OCI-LY1 (cell line): Measurements from ENCODE around the gene BANF2.

Source experiments
- H2AFZ ChIP-seq: fragments of 200-600 bp; sonication (generic), shearing (Covaris generic); 2 replicates; pipeline ENCODE4 v1.6.0; 2014; ENCODE audit warnings: antibody characterized with exemption, mild to moderate bottlenecking, low read length
- H3F3A ChIP-seq: fragments of 200-600 bp; sonication (generic), shearing (Covaris generic); 2 replicates; pipeline ENCODE4 v1.6.0; 2014; ENCODE audit warnings: mild to moderate bottlenecking, antibody characterized with exemption, low read length, moderate library complexity; ENCODE audit not compliant: insufficient read depth
- H3K27ac ChIP-seq: fragments of 200-600 bp; sonication (generic); 2 replicates; pipeline ENCODE4 v1.5.1; 2014; ENCODE audit warnings: low read length, mixed run types, mild to moderate bottlenecking, low read depth; ENCODE audit not compliant: poor library complexity, severe bottlenecking
- H3K27me3 ChIP-seq: fragments of 200-600 bp; sonication (generic); 2 replicates; pipeline ENCODE4 v1.6.0; 2014; ENCODE audit warnings: antibody characterized with exemption, mild to moderate bottlenecking, low read length, moderate library complexity; ENCODE audit not compliant: insufficient read depth
- H3K36me3 ChIP-seq: fragments of 200-600 bp; sonication (generic); 2 replicates; pipeline ENCODE4 v1.6.1; 2014; ENCODE audit warnings: mild to moderate bottlenecking, antibody characterized with exemption, low read length, moderate library complexity, mixed read lengths; ENCODE audit not compliant: insufficient read depth
- H3K4me1 ChIP-seq: fragments of 200-600 bp; sonication (generic); 2 replicates; pipeline ENCODE4 v1.5.1; 2014; ENCODE audit warnings: mild to moderate bottlenecking, low read length, moderate library complexity; ENCODE audit not compliant: insufficient read depth, severe bottlenecking
- H3K4me2 ChIP-seq: fragments of 200-600 bp; sonication (generic), shearing (Covaris generic); 2 replicates; pipeline ENCODE4 v1.6.1; 2014; ENCODE audit warnings: low read length
- H3K4me3 ChIP-seq: fragments of 200-600 bp; sonication (generic); 2 replicates; pipeline ENCODE4 v1.5.1; 2014; ENCODE audit warnings: low read length, low read depth, mild to moderate bottlenecking, mixed read lengths; ENCODE audit not compliant: poor library complexity, severe bottlenecking
- H3K79me2 ChIP-seq: fragments of 200-600 bp; shearing (Covaris generic); 2 replicates; pipeline ENCODE4 v1.6.1; 2016; ENCODE audit warnings: mixed run types, low read length, mixed read lengths; ENCODE audit not compliant: insufficient read depth
- H3K9ac ChIP-seq: fragments of 200-600 bp; sonication (generic), shearing (Covaris generic); 2 replicates; pipeline ENCODE4 v1.6.1; 2014; ENCODE audit warnings: mild to moderate bottlenecking, low read length, mixed read lengths
- H3K9me2 ChIP-seq: fragments of 200-600 bp; sonication (generic), shearing (Covaris generic); 2 replicates; pipeline ENCODE4 v1.6.1; 2014; ENCODE audit warnings: low read depth, mild to moderate bottlenecking, low read length, mixed read lengths
- H3K9me3 ChIP-seq: fragments of 200-600 bp; shearing (Covaris generic); 2 replicates; pipeline ENCODE4 v1.6.1; 2014; ENCODE audit warnings: low read length, mixed read lengths
- H4K20me1 ChIP-seq: fragments of 200-600 bp; sonication (generic), shearing (Covaris generic); 2 replicates; pipeline ENCODE4 v1.6.0; 2016; ENCODE audit warnings: mild to moderate bottlenecking, low read length; ENCODE audit not compliant: insufficient read depth
- EZH2 ChIP-seq: fragments of 200-600 bp; sonication (generic), shearing (Covaris generic); IDR thresholded peaks from 2 replicates; pipeline ENCODE4 v1.8.0; 2017; ENCODE audit warnings: borderline replicate concordance, mixed run types, mild to moderate bottlenecking, antibody characterized with exemption, low read length, moderate library complexity, mixed read lengths
- TF ChIP-seq, protein P1 (sequence below): fragments of 200-600 bp; sonication (generic), shearing (Covaris generic); IDR thresholded peaks from 2 replicates; pipeline ENCODE4 v1.5.1; 2017; ENCODE audit warnings: mild to moderate bottlenecking, antibody characterized with exemption, low read length, moderate library complexity, mixed read lengths

BANF2 gene

DNA sequence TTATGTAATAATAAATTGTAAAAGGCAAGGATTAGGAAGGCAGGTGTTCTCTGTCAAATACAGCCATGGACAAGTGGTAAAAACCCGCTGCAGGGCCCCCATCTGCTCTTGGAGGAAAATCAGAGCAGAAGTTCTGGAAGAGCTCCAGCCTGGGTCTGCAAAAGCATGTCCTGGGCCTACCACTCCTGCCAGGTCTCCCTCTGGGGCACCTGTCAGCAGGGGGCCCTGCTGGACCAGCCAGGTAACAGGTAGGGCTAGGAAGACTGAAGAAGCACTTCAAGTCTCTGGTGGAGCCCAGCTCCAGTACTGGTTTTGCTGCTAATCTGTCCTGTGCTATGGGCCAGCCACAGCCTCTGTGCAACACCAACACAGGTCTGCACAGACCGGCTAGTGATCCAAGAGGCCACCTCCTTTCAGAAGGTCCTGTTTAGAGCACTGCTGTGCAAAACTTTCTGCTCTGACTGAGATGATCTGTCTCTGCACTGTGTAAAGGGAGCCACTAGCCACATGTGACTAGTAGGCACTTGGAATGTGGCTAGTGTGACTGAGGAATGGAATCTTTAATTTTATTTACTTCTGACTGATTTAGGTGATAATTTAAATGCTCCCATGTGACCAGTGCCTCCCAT lies 47.9 kb upstream of the BANF2 start:
- Histone ChIP-seq H3K9me3 (no peaks in the 10 kb centered on the region), H3K36me3 (peaks cover 27% of the 10 kb centered on the region), H3K9ac (no peak overlapping the region), H3K27me3 (no peaks in the 10 kb centered on the region), H3K4me3 (no peak overlapping the region), H4K20me1 (no peaks in the 10 kb centered on the region), H3K4me1 (peaks cover 66% of the 10 kb centered on the region), H2AFZ (no peak overlapping the region), H3K79me2 (no peaks in the 10 kb centered on the region), H3K4me2 (no peak overlapping the region), H3F3A (no peaks in the 10 kb centered on the region), H3K27ac (peak overlapping the region; percentile 10), H3K9me2 (no peaks in the 10 kb centered on the region)
- TF ChIP-seq, protein P1, sequence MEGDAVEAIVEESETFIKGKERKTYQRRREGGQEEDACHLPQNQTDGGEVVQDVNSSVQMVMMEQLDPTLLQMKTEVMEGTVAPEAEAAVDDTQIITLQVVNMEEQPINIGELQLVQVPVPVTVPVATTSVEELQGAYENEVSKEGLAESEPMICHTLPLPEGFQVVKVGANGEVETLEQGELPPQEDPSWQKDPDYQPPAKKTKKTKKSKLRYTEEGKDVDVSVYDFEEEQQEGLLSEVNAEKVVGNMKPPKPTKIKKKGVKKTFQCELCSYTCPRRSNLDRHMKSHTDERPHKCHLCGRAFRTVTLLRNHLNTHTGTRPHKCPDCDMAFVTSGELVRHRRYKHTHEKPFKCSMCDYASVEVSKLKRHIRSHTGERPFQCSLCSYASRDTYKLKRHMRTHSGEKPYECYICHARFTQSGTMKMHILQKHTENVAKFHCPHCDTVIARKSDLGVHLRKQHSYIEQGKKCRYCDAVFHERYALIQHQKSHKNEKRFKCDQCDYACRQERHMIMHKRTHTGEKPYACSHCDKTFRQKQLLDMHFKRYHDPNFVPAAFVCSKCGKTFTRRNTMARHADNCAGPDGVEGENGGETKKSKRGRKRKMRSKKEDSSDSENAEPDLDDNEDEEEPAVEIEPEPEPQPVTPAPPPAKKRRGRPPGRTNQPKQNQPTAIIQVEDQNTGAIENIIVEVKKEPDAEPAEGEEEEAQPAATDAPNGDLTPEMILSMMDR, result 0 out of 2 replicates have a peak, but pooled peaks have one; percentile 21
- TF ChIP-seq EZH2, result no peak

DNA sequence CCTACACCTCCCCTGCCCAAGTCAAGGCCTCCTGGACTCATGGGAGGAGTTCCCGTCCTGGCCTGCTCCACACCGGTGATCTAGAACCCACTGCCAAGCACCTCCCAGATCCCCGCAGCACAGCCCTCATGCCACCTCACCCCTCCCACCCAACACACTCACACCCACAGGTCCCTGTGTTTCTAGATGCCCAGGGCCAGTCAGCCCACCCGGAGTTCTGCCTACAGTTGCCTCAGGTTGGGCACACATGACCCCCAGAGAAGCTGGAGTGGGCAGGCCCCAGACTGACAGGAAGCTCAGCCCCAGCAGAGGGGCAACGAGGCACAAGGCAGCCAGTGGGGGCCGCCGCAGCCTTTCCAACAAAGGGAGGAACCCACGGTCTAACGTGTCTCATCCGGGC lies 47.4 kb upstream of the BANF2 start:
- Histone ChIP-seq H3F3A (no peaks in the 10 kb centered on the region), H3K9me3 (no peaks in the 10 kb centered on the region), H3K9me2 (no peaks in the 10 kb centered on the region), H3K79me2 (no peaks in the 10 kb centered on the region), H3K4me3 (no peak overlapping the region), H3K27me3 (no peaks in the 10 kb centered on the region), H4K20me1 (no peaks in the 10 kb centered on the region), H3K4me2 (no peak overlapping the region), H3K4me1 (peaks cover 63% of the 10 kb centered on the region), H3K27ac (peak overlapping the region; percentile 10), H3K9ac (no peak overlapping the region), H2AFZ (no peak overlapping the region), H3K36me3 (peaks cover 28% of the 10 kb centered on the region)
- TF ChIP-seq, protein P1, result no peak; the same call in 1 of the 2 replicates
- TF ChIP-seq EZH2, result no peak

DNA sequence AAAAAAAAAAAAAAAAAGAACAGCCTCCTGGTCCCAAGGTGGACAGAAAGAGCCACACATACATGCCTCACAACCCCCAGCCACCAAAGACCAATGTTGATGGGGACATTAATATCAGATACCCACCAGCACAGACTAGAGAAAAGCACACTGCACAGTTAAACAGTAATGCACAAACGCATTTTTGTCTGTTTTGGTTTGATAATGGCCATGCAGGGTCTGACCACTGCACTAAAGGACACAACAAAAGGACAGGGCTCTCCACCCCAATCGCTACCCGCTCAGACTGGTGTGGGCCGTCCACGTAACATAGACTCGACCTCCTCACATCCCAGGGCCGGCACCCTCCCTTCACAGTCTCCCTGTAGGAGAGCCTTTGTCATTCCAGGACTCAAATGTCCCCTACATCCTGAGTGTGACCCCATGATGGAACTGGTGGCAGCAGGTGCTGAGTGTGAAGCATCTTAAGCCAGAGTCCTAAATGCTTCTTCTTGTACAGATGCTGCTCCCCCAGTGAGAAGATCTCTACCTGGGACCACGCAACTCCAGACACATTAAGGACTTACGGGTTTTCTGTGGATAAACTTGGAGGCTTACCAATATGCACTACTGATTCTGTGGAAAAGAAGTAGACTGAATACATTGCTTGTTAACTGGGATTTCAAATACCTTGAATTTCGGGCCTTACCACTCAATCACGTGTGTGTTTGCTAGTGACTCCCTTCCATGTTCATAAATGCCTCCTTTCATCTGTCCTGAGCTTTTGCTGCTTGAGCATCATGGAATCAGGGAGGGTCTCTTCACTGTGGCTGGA lies 45.7 kb upstream of the BANF2 start:
- no peaks in the 10 kb centered on the region for H3K79me2 ChIP-seq
- no peaks in the 10 kb centered on the region for H3K9me3 ChIP-seq
- H3K36me3 ChIP-seq, result peaks cover 43% of the 10 kb centered on the region
- H2AFZ ChIP-seq, result no peak overlapping the region
- no peaks in the 10 kb centered on the region for H3K27me3 ChIP-seq
- H3K4me1 ChIP-seq, result peaks cover 48% of the 10 kb centered on the region
- no peak overlapping the region for H3K4me3 ChIP-seq
- TF ChIP-seq EZH2, result no peak
- TF ChIP-seq, protein P1, result no peak
- H3F3A ChIP-seq, result no peaks in the 10 kb centered on the region
- H4K20me1 ChIP-seq, result no peaks in the 10 kb centered on the region
- no peak overlapping the region for H3K9ac ChIP-seq
- no peak overlapping the region for H3K4me2 ChIP-seq
- no peaks in the 10 kb centered on the region for H3K9me2 ChIP-seq
- H3K27ac ChIP-seq, result no peak overlapping the region
